Activated T-helper 2 cell treated with anti-CD3 and anti-CD28 coated beads, Interferon-gamma antibody, Interleukin-2, Interleukin-4, amounts not matched to agents 10 μg/mL and 5 μg/mL and 100 μg/mL, durations not matched to agents 14 hours and 24 hours and 36 hours (primary cell): ENCODE data around the gene FAM217B. TPM values are rescaled to one million over a fixed set of nuclear protein-coding genes. Genes with fewer than 3 reads are reported as not detected.

Source experiments
- DNase-seq: peaks from one replicate; pipeline ENCODE4 v3.0.0; 2021; ENCODE audit warnings: low spot score
- H3K27ac Mint-ChIP-seq: one replicate; pipeline ENCODE4 v1.8.0; 2021; ENCODE audit warnings: mixed read lengths
- H3K27me3 Mint-ChIP-seq: one replicate; pipeline ENCODE4 v1.8.0; 2021; ENCODE audit warnings: low read depth, mixed read lengths
- H3K36me3 Mint-ChIP-seq: one replicate; pipeline ENCODE4 v1.8.0; 2021; ENCODE audit warnings: low read depth, mixed read lengths
- H3K4me1 Mint-ChIP-seq: one replicate; pipeline ENCODE4 v1.8.0; 2021; ENCODE audit warnings: low read depth, mixed read lengths
- H3K4me3 Mint-ChIP-seq: one replicate; pipeline ENCODE4 v1.8.0; 2021; ENCODE audit warnings: low read depth, mild to moderate bottlenecking, moderate library complexity, mixed read lengths
- H3K9me3 Mint-ChIP-seq: one replicate; pipeline ENCODE4 v1.8.0; 2021; ENCODE audit warnings: mixed read lengths
- intact Hi-C: fragments of 100-400 bp; cut with micrococcal nuclease; formaldehyde crosslinking; loops from one replicate; pipeline ENCODE4 v1.15.1; 2023
- total RNA-seq: library from RNA; stranded (reverse); gene quantifications from 2 replicates; pipeline ENCODE4 v1.2.3, GENCODE V29; 2022

FAM217B gene
- total RNA-seq, 1 donor from 2014 or later: 27.8 TPM

GRCh38 chr20:59962155-59962554 is 22.0 kb downstream of the FAM217B start:
- H3K4me3 Mint-ChIP-seq: no peak overlapping the region
- intact Hi-C loops: no loop called here
- no peaks in the 10 kb centered on the region for H3K9me3 Mint-ChIP-seq
- no peaks in the 10 kb centered on the region for H3K4me1 Mint-ChIP-seq
- no peaks in the 10 kb centered on the region for H3K27me3 Mint-ChIP-seq
- H3K27ac Mint-ChIP-seq: no peak overlapping the region
- H3K36me3 Mint-ChIP-seq: no peaks in the 10 kb centered on the region
- no peak for DNase-seq

GRCh38 chr20:59966428-59966827 is 26.2 kb downstream of the FAM217B start:
- H3K36me3 Mint-ChIP-seq: no peaks in the 10 kb centered on the region
- H3K4me3 Mint-ChIP-seq: no peak overlapping the region
- DNase-seq: no peak
- H3K9me3 Mint-ChIP-seq: no peaks in the 10 kb centered on the region
- intact Hi-C loops: no loop called here
- H3K27me3 Mint-ChIP-seq: no peaks in the 10 kb centered on the region
- no peak overlapping the region for H3K27ac Mint-ChIP-seq
- H3K4me1 Mint-ChIP-seq: no peaks in the 10 kb centered on the region

- H3K4me1 Mint-ChIP-seq: no peaks in the 10 kb centered on the region
- H3K36me3 Mint-ChIP-seq: no peaks in the 10 kb centered on the region
- no peaks in the 10 kb centered on the region for H3K9me3 Mint-ChIP-seq
- no peaks in the 10 kb centered on the region for H3K27me3 Mint-ChIP-seq
- DNase-seq: no peak
- intact Hi-C loops: no loop called here
- H3K27ac Mint-ChIP-seq: no peak overlapping the region
- no peak overlapping the region for H3K4me3 Mint-ChIP-seq
Observed at GRCh38 chr20:59971428-59971827, 31.2 kb downstream of the FAM217B start.

GRCh38 chr20:59972037-59972801 is 32.0 kb downstream of the FAM217B start:
- Mint-ChIP-seq H3K4me1 (no peaks in the 10 kb centered on the region), H3K9me3 (no peaks in the 10 kb centered on the region), H3K4me3 (no peak overlapping the region), H3K36me3 (no peaks in the 10 kb centered on the region), H3K27me3 (no peaks in the 10 kb centered on the region), H3K27ac (no peak overlapping the region)
- intact Hi-C loops: no loop called here
- no peak for DNase-seq

- intact Hi-C loops: no loop called here
- Mint-ChIP-seq H3K27ac (no peak overlapping the region), H3K9me3 (no peaks in the 10 kb centered on the region), H3K36me3 (no peaks in the 10 kb centered on the region), H3K4me3 (no peak overlapping the region), H3K4me1 (no peaks in the 10 kb centered on the region), H3K27me3 (no peaks in the 10 kb centered on the region)
- DNase-seq: no peak
Observed at GRCh38 chr20:59976156-59976782, 36.1 kb downstream of the FAM217B start.

- H3K9me3 Mint-ChIP-seq: no peaks in the 10 kb centered on the region
- H3K4me3 Mint-ChIP-seq: no peak overlapping the region
- no peak for DNase-seq
- no peaks in the 10 kb centered on the region for H3K4me1 Mint-ChIP-seq
- H3K27ac Mint-ChIP-seq: no peak overlapping the region
- intact Hi-C loops: no loop called here
- no peaks in the 10 kb centered on the region for H3K27me3 Mint-ChIP-seq
- H3K36me3 Mint-ChIP-seq: no peaks in the 10 kb centered on the region
Observed at GRCh38 chr20:59977086-59977485, 36.9 kb downstream of the FAM217B start.

- Mint-ChIP-seq H3K9me3 (no peaks in the 10 kb centered on the region), H3K36me3 (no peaks in the 10 kb centered on the region), H3K27ac (no peak overlapping the region), H3K4me3 (no peak overlapping the region), H3K4me1 (peaks cover 2% of the 10 kb centered on the region), H3K27me3 (no peaks in the 10 kb centered on the region)
- no peak for DNase-seq
- intact Hi-C loops: no loop called here
Observed at GRCh38 chr20:59983076-59983475, 42.9 kb downstream of the FAM217B start.

GRCh38 chr20:59984541-59984940 is 44.4 kb downstream of the FAM217B start:
- no peak overlapping the region for H3K4me3 Mint-ChIP-seq
- H3K9me3 Mint-ChIP-seq: no peaks in the 10 kb centered on the region
- no peaks in the 10 kb centered on the region for H3K36me3 Mint-ChIP-seq
- H3K27me3 Mint-ChIP-seq: no peaks in the 10 kb centered on the region
- intact Hi-C loops: no loop called here
- peaks cover 2% of the 10 kb centered on the region for H3K4me1 Mint-ChIP-seq
- DNase-seq: no peak
- no peak overlapping the region for H3K27ac Mint-ChIP-seq

- Mint-ChIP-seq H3K36me3 (no peaks in the 10 kb centered on the region), H3K4me3 (no peak overlapping the region), H3K27me3 (no peaks in the 10 kb centered on the region), H3K4me1 (peaks cover 2% of the 10 kb centered on the region), H3K9me3 (no peaks in the 10 kb centered on the region), H3K27ac (no peak overlapping the region)
- no peak for DNase-seq
- intact Hi-C loops: no loop called here
Observed at GRCh38 chr20:59985164-59985563, 45.0 kb downstream of the FAM217B start.

GRCh38 chr20:59985864-59986263 is 45.7 kb downstream of the FAM217B start:
- Mint-ChIP-seq H3K27me3 (no peaks in the 10 kb centered on the region), H3K9me3 (no peaks in the 10 kb centered on the region), H3K36me3 (no peaks in the 10 kb centered on the region), H3K27ac (no peak overlapping the region), H3K4me1 (peaks cover 2% of the 10 kb centered on the region), H3K4me3 (no peak overlapping the region)
- intact Hi-C loops: no loop called here
- DNase-seq: no peak

GRCh38 chr20:59987135-59987534 is 46.9 kb downstream of the FAM217B start:
- intact Hi-C loops: no loop called here

GRCh38 chr20:59988141-59988540 is 48.0 kb downstream of the FAM217B start:
- Mint-ChIP-seq H3K27ac (no peak overlapping the region), H3K4me1 (peaks cover 2% of the 10 kb centered on the region), H3K36me3 (no peaks in the 10 kb centered on the region), H3K9me3 (no peaks in the 10 kb centered on the region), H3K27me3 (no peaks in the 10 kb centered on the region), H3K4me3 (no peak overlapping the region)
- intact Hi-C loops: no loop called here
- no peak for DNase-seq

More at GRCh38 chr20:59987135-59987534, 46.9 kb downstream of the FAM217B start:
- Mint-ChIP-seq H3K36me3 (no peaks in the 10 kb centered on the region), H3K4me3 (no peak overlapping the region), H3K9me3 (no peaks in the 10 kb centered on the region), H3K27me3 (no peaks in the 10 kb centered on the region), H3K4me1 (peaks cover 2% of the 10 kb centered on the region), H3K27ac (no peak overlapping the region)
- no peak for DNase-seq

- H3K4me3 Mint-ChIP-seq: no peak overlapping the region
- H3K36me3 Mint-ChIP-seq: no peaks in the 10 kb centered on the region
- H3K9me3 Mint-ChIP-seq: no peaks in the 10 kb centered on the region
- no peaks in the 10 kb centered on the region for H3K27me3 Mint-ChIP-seq
- H3K27ac Mint-ChIP-seq: no peak overlapping the region
- no peaks in the 10 kb centered on the region for H3K4me1 Mint-ChIP-seq
- intact Hi-C loops: no loop called here
- DNase-seq: no peak
Observed at GRCh38 chr20:59992526-59993084, 52.4 kb downstream of the FAM217B start.
